GM12878 (cell line): Measurements from ENCODE around the gene UBE3B. TPM values are rescaled to one million over a fixed set of nuclear protein-coding genes. Genes with fewer than 3 reads are reported as not detected.

Source experiments
- ATAC-seq: fragments of 200-7000 bp; cut with Tn5 transposase; 3 replicates; pipeline ENCODE4 v1.9.1; 2020; ENCODE audit warnings: mild to moderate bottlenecking, moderate library complexity
- BruUV-seq: library from RNA; stranded (reverse); fragments of 400-500 nt; replicated peaks from 2 replicates; lab custom pipeline; 2021; lab: Mats Ljungman, UMichigan
- CTCF ChIA-PET: fragments of 300-600 bp; sonication (Branson Sonifier 250); formaldehyde crosslinking; extraction: SDS; loops from one replicate; lab custom pipeline; 2021; ENCODE audit warnings: inconsistent platforms; lab: Yijun Ruan, JAX
- POLR2A ChIA-PET: fragments of 350-600 bp; formaldehyde crosslinking; extraction: SDS; loops from one replicate; lab custom pipeline; 2021; ENCODE audit warnings: inconsistent platforms; lab: Charles Lee
- RAD21 ChIA-PET: fragments of 300-600 bp; sonication (Branson Sonifier 250); formaldehyde crosslinking; loops from one replicate; lab custom pipeline; 2023; ENCODE audit warnings: antibody characterized with exemption; ENCODE audit not compliant: unreplicated experiment; lab: Charles Lee
- SMC1A ChIA-PET: fragments of 300-600 bp; sonication (Branson Sonifier 250); formaldehyde crosslinking; loops from one replicate; lab custom pipeline; 2023; ENCODE audit not compliant: unreplicated experiment, uncharacterized antibody; lab: Charles Lee
- DNase-seq: peaks from one replicate; pipeline ENCODE4 v3.0.0-alpha.2; 2011; ENCODE audit warnings: low read depth, low spot score
- FAIRE-seq: peaks from 3 replicates; lab custom pipeline; 2011; peaks lifted over from hg19 to GRCh38; lab: Jason Lieb, UNC
- H2AFZ ChIP-seq: 2 replicates; pipeline ENCODE4 v1.6.0; 2011; ENCODE audit warnings: low read depth, low read length, control low read depth; ENCODE audit not compliant: control insufficient read depth
- H3K27ac ChIP-seq: 2 replicates; pipeline ENCODE4 v1.5.1; 2011; ENCODE audit warnings: control low read depth; ENCODE audit not compliant: control insufficient read depth, insufficient read depth
- H3K27me3 ChIP-seq, 2 experiments: replicated peaks in 1 of 2; 2 replicates each; pipeline versions ENCODE4 v1.6.0 to v1.6.1; 2011; ENCODE audit warnings: low read length in 1 of 2; ENCODE audit not compliant: control insufficient read depth in 2 of 2, insufficient read depth in 2 of 2
- H3K36me3 ChIP-seq, 2 experiments: 2 replicates each; pipeline ENCODE4 v1.5.1; 2011; ENCODE audit warnings: low read length in 1 of 2; ENCODE audit not compliant: control insufficient read depth in 2 of 2, insufficient read depth in 2 of 2
- H3K4me1 ChIP-seq: 2 replicates; pipeline ENCODE4 v1.6.1; 2011; ENCODE audit warnings: mild to moderate bottlenecking, low read length, moderate library complexity, mixed read lengths; ENCODE audit not compliant: control insufficient read depth, insufficient read depth
- H3K4me2 ChIP-seq: 2 replicates; pipeline ENCODE4 v1.6.0; 2011; ENCODE audit warnings: control low read depth; ENCODE audit not compliant: control insufficient read depth, insufficient read depth
- H3K4me3 ChIP-seq: fragments of 200-600 bp; sonication (generic); 2 replicates; pipeline ENCODE4 v1.5.1; 2016
- H3K79me2 ChIP-seq: 2 replicates; pipeline ENCODE4 v1.6.0; 2011; ENCODE audit warnings: low read length; ENCODE audit not compliant: control insufficient read depth, insufficient read depth
- H3K9ac ChIP-seq: 2 replicates; pipeline ENCODE4 v1.8.0; 2011; ENCODE audit warnings: low read length, control low read depth, mixed read lengths; ENCODE audit not compliant: control insufficient read depth, insufficient read depth
- H3K9me3 ChIP-seq: replicated peaks from 3 replicates; pipeline ENCODE4 v1.5.1; 2011; ENCODE audit warnings: mild to moderate bottlenecking, low read length; ENCODE audit not compliant: control insufficient read depth, insufficient read depth
- H4K20me1 ChIP-seq: 2 replicates; pipeline ENCODE4 v1.6.0; 2011; ENCODE audit not compliant: control insufficient read depth, insufficient read depth
- ASH2L ChIP-seq: fragments of 300-600, 200-600 bp; sonication (generic); IDR thresholded peaks from 2 replicates; pipeline ENCODE4 v1.6.1; 2017; ENCODE audit warnings: low read depth, mild to moderate bottlenecking, borderline replicate concordance
- CBX5 ChIP-seq: sonication (generic); IDR thresholded peaks from 2 replicates; pipeline ENCODE4 v1.6.1; 2016; ENCODE audit warnings: low read depth, moderate library complexity, mild to moderate bottlenecking, inconsistent platforms
- DPF2 ChIP-seq: fragments of 450-650 bp; IDR thresholded peaks from 2 replicates; pipeline ENCODE4 v1.6.1; 2017; ENCODE audit warnings: mild to moderate bottlenecking
- GATAD2B ChIP-seq: fragments of 450-650 bp; conservative IDR thresholded peaks from 2 replicates; pipeline ENCODE4 v1.6.1; 2017; ENCODE audit warnings: low read depth, mild to moderate bottlenecking, moderate library complexity
- NBN ChIP-seq: fragments of 450-650 bp; IDR thresholded peaks from 2 replicates; pipeline ENCODE4 v1.6.1; 2016
- NFYA ChIP-seq: IDR thresholded peaks from 2 replicates; pipeline ENCODE4 v1.6.1; 2011; ENCODE audit warnings: low read depth, mild to moderate bottlenecking, low read length, improper control_type of control experiment, borderline replicate concordance
- NR2F1 ChIP-seq: fragments of 450-650 bp; conservative IDR thresholded peaks from 2 replicates; pipeline ENCODE4 v1.6.1; 2017; ENCODE audit warnings: mild to moderate bottlenecking
- PAX5 ChIP-seq: IDR thresholded peaks from 2 replicates; pipeline ENCODE4 v1.6.1; 2011; ENCODE audit warnings: low read depth, low read length, borderline replicate concordance
- RBBP5 ChIP-seq: fragments of 200-600 bp; sonication (generic); conservative IDR thresholded peaks from 2 replicates; pipeline ENCODE4 v1.6.1; 2016
- RFX5 ChIP-seq: IDR thresholded peaks from 2 replicates; pipeline ENCODE4 v1.6.1; 2011; ENCODE audit warnings: low read depth, low read length, improper control_type of control experiment
- SMC3 ChIP-seq: IDR thresholded peaks from 2 replicates; pipeline ENCODE4 v1.6.1; 2011; ENCODE audit warnings: low read length, improper control_type of control experiment, borderline replicate concordance
- TCF12 ChIP-seq: IDR thresholded peaks from 2 replicates; pipeline ENCODE4 v1.6.1; 2011; ENCODE audit warnings: low read depth, mild to moderate bottlenecking, low read length
- TCF7 ChIP-seq: IDR thresholded peaks from 2 replicates; pipeline ENCODE4 v1.6.1; 2014; ENCODE audit warnings: antibody characterized with exemption, borderline replicate concordance
- ZNF217 ChIP-seq: fragments of 450-650 bp; IDR thresholded peaks from 2 replicates; pipeline ENCODE4 v1.6.1; 2017; ENCODE audit warnings: antibody characterized with exemption, mild to moderate bottlenecking
- WGBS: methylation state at CpG from one replicate; pipeline ENCODE4 v1.1.6; 2016; ENCODE audit warnings: low lambda C conversion rate; ENCODE audit not compliant: insufficient replicate concordance, insufficient coverage; ENCODE audit errors: missing lambda C conversion rate; 5-methylcytosine and 5-hydroxymethylcytosine counted together
- in situ Hi-C: fragments of 300-500 bp; cut with MboI; formaldehyde crosslinking; loops from 9 replicates; pipeline ENCODE4 v1.14.3; 2018; ENCODE audit warnings: mixed read lengths
- intact Hi-C: fragments of 100-400 bp; cut with micrococcal nuclease; formaldehyde crosslinking; loops from one replicate; pipeline ENCODE4 v1.14.2; 2022; ENCODE audit not compliant: unreplicated experiment
- polyA plus RNA-seq, 11 experiments: library from polyadenylated mRNA; depleted of rRNA in 4 of 11; unstranded in 6 of 11; stranded (reverse) in 5 of 11; fragments of >200 nt; fragmentation: Nextera tagmentation in 4 of 11; fragmentation: Illumina TruSeq in 1 of 11; extraction: Ambion mirVana in 4 of 11; extraction: Trizol in 1 of 11; gene quantifications; 1 replicate in 1 of 11; 2 replicates in 10 of 11; pipeline versions ENCODE4 v1.2.1 to v1.2.3, GENCODE V29; 2011 to 2016; ENCODE audit warnings: inconsistent platforms in 2 of 11, missing spikeins in 2 of 11, low read depth in 1 of 11
- total RNA-seq, 4 experiments: library from RNA; depleted of rRNA in 3 of 4; stranded (reverse); fragments of >200 nt in 3 of 4; fragmentation: Illumina TruSeq in 1 of 4; extraction: Trizol in 1 of 4; gene quantifications; 2 replicates each; pipeline versions ENCODE4 v1.2.1 to v1.2.3, GENCODE V29; 2013 to 2021
- TF ChIP-seq, protein P1 (sequence below): IDR thresholded peaks from 2 replicates; pipeline ENCODE4 v1.6.1; 2011; ENCODE audit warnings: borderline replicate concordance, low read depth, mild to moderate bottlenecking, moderate library complexity, mixed read lengths, low read length; ENCODE audit not compliant: insufficient read depth; ENCODE audit errors: extremely low read length
- TF ChIP-seq, protein P2 (sequence below): IDR thresholded peaks from 2 replicates; pipeline ENCODE4 v1.6.1; 2011; ENCODE audit warnings: borderline replicate concordance, low read depth, mild to moderate bottlenecking, moderate library complexity, low read length; ENCODE audit not compliant: insufficient read depth, poor library complexity, severe bottlenecking
- TF ChIP-seq, protein P3 (sequence below): fragments of 450-650 bp; IDR thresholded peaks from 2 replicates; pipeline ENCODE4 v1.6.1; 2016; ENCODE audit warnings: mild to moderate bottlenecking
- TF ChIP-seq, protein P4 (sequence below): IDR thresholded peaks from 2 replicates; pipeline ENCODE4 v1.6.1; 2011; ENCODE audit warnings: low read depth, mild to moderate bottlenecking, low read length, moderate library complexity, borderline replicate concordance; ENCODE audit errors: extremely low read depth
- TF ChIP-seq, protein P5 (sequence below): fragments of 150-350 bp; IDR thresholded peaks from 2 replicates; pipeline ENCODE4 v1.6.1; 2014; ENCODE audit warnings: mild to moderate bottlenecking, low read depth, low read length

The UBE3B gene
- total and polyA plus RNA-seq, 10 of the 15 experiments (the other 5 are each of a cell fraction or from before 2014, with no cell fraction given) = 7.4 to 25.3 (median 17.1) TPM

DNA sequence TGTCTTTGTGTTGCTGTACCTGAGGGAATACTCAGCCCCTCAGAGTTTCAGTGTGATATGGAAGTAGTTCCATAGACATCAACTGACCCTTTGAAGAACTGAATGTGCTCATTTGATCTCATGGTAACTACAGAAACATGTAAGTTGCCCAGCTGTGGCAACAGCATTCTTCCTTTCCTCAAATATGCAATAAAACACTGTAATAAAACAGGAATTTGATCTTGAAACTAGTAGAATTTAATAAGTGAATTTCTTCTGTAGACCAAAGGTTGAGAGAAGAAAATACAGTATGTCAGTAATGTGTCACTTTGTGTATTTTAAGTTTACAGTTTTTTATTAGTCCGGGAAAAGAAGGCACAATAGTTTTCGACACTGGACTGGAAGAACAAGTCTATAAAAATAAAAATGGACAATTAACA is 32.2 kb upstream of the UBE3B start:
- DNase-seq (no peak), ATAC-seq (no peak), FAIRE-seq (no peak)
- Histone ChIP-seq H3K36me3 (peaks cover 3 to 11% of the 10 kb centered on the region in 2 experiments; a peak in 3 of 4 replicates), H4K20me1 (no peaks in the 10 kb centered on the region), H3K27ac (no peak overlapping the region), H3K4me2 (no peak overlapping the region), H3K79me2 (no peaks in the 10 kb centered on the region), H3K27me3 (no peaks in the 10 kb centered on the region), H2AFZ (no peak overlapping the region), H3K4me1 (no peaks in the 10 kb centered on the region), H3K9ac (no peak overlapping the region), H3K9me3 (no peaks in the 10 kb centered on the region), H3K4me3 (no peak overlapping the region)
- BruUV-seq = no TSS peak
- in situ Hi-C loops (no loop called here), intact Hi-C loops (no loop called here)
- ChIA-PET CTCF (no interaction called here), SMC1A (no interaction called here), POLR2A (no interaction called here), RAD21 (no interaction called here)
- WGBS = 100% methylated on average over 2 of the region's 2 CpGs
- TF ChIP-seq CBX5 (no peak), TCF7 (no peak), DPF2 (no peak), NFYA (no peak), NR2F1 (no peak), RFX5 (no peak), TCF12 (no peak), RBBP5 (no peak), NBN (no peak), GATAD2B (no peak), ASH2L (no peak), SMC3 (no peak), PAX5 (no peak), ZNF217 (no peak)
- TF ChIP-seq, protein P1, sequence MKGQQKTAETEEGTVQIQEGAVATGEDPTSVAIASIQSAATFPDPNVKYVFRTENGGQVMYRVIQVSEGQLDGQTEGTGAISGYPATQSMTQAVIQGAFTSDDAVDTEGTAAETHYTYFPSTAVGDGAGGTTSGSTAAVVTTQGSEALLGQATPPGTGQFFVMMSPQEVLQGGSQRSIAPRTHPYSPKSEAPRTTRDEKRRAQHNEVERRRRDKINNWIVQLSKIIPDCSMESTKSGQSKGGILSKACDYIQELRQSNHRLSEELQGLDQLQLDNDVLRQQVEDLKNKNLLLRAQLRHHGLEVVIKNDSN = no peak
- TF ChIP-seq, protein P2, sequence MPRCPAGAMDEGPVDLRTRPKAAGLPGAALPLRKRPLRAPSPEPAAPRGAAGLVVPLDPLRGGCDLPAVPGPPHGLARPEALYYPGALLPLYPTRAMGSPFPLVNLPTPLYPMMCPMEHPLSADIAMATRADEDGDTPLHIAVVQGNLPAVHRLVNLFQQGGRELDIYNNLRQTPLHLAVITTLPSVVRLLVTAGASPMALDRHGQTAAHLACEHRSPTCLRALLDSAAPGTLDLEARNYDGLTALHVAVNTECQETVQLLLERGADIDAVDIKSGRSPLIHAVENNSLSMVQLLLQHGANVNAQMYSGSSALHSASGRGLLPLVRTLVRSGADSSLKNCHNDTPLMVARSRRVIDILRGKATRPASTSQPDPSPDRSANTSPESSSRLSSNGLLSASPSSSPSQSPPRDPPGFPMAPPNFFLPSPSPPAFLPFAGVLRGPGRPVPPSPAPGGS = no peak
- TF ChIP-seq, protein P3, sequence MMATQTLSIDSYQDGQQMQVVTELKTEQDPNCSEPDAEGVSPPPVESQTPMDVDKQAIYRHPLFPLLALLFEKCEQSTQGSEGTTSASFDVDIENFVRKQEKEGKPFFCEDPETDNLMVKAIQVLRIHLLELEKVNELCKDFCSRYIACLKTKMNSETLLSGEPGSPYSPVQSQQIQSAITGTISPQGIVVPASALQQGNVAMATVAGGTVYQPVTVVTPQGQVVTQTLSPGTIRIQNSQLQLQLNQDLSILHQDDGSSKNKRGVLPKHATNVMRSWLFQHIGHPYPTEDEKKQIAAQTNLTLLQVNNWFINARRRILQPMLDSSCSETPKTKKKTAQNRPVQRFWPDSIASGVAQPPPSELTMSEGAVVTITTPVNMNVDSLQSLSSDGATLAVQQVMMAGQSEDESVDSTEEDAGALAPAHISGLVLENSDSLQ = no peak
- TF ChIP-seq, protein P4, sequence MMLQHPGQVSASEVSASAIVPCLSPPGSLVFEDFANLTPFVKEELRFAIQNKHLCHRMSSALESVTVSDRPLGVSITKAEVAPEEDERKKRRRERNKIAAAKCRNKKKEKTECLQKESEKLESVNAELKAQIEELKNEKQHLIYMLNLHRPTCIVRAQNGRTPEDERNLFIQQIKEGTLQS = no peak
- TF ChIP-seq, protein P5, sequence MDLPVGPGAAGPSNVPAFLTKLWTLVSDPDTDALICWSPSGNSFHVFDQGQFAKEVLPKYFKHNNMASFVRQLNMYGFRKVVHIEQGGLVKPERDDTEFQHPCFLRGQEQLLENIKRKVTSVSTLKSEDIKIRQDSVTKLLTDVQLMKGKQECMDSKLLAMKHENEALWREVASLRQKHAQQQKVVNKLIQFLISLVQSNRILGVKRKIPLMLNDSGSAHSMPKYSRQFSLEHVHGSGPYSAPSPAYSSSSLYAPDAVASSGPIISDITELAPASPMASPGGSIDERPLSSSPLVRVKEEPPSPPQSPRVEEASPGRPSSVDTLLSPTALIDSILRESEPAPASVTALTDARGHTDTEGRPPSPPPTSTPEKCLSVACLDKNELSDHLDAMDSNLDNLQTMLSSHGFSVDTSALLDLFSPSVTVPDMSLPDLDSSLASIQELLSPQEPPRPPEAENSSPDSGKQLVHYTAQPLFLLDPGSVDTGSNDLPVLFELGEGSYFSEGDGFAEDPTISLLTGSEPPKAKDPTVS = no peak
